ENCODE results near the gene GMDS. TPM values are rescaled to one million over a fixed set of nuclear protein-coding genes. Genes with fewer than 3 reads are reported as not detected.

The GMDS gene
- total and polyA plus RNA-seq, 2 of the 8 experiments (the other 6 are each of a cell fraction or from before 2014, with no cell fraction given), result 16.8 to 50.0 TPM

- no peaks in the 10 kb centered on the region for H4K20me1 ChIP-seq (replicated peaks in 1 of 2; ENCODE audit: control insufficient read depth in 1 of 2, insufficient read depth in 2 of 2, low read length in 2 of 2)
- H3K4me2 ChIP-seq (ENCODE audit: insufficient read depth in 1 of 2, low read depth in 2 of 2, low read length in 2 of 2), result no peak overlapping the region
- no peak for DNase-seq (ENCODE audit: low read depth in 1 of 2, low spot score in 2 of 2)
- no peak overlapping the region for H2BK15ac ChIP-seq (ENCODE audit: low read length)
- no peak overlapping the region for H3K4ac ChIP-seq (replicated peaks; ENCODE audit: insufficient read length, low read depth, low read length)
- WGBS, 2 experiments (ENCODE audit: extremely low coverage in 1 of 2, insufficient coverage in 1 of 2, insufficient read length in 1 of 2, insufficient replicate concordance in 2 of 2, low coverage in 1 of 2, low lambda C conversion rate in 2 of 2, missing lambda C conversion rate in 1 of 2), result 93% methylated on average over 2 of the region's 2 CpGs; no CpG with 5 or more reads in 1 of the 2 experiments
- H3K14ac ChIP-seq (ENCODE audit: insufficient read length), result no peak overlapping the region
- ChIA-PET POLR2A (ENCODE audit: partially characterized antibody) (no interaction called here), CTCF (ENCODE audit: partially characterized antibody) (no interaction called here)
- H2AFZ ChIP-seq (ENCODE audit: low read length), result no peak overlapping the region
- H3K79me1 ChIP-seq (ENCODE audit: low read depth, low read length), result no peaks in the 10 kb centered on the region
- no peak for FAIRE-seq
- no peaks in the 10 kb centered on the region for H3K79me2 ChIP-seq (ENCODE audit: control insufficient read depth in 1 of 2, insufficient read depth in 2 of 2, low read length in 2 of 2)
- H3K4me3 ChIP-seq (ENCODE audit: extremely low read depth in 1 of 4, insufficient read depth in 2 of 4, low read depth in 3 of 4, low read length in 4 of 4), result no peak overlapping the region
- no peak overlapping the region for H3K27ac ChIP-seq (ENCODE audit: low read depth, low read length)
- no peak overlapping the region for H4K8ac ChIP-seq (ENCODE audit: extremely low read depth, insufficient read depth, low read length)
- TF ChIP-seq ZNF274 (IDR thresholded peaks at IDR 0.05; ENCODE audit: borderline replicate concordance, extremely low read depth, low read length) (no peak), SP2 (IDR thresholded peaks at IDR 0.05; ENCODE audit: low read length) (no peak), EP300 (IDR thresholded peaks at IDR 0.05; ENCODE audit: borderline replicate concordance in 1 of 2, low read depth in 2 of 2, low read length in 2 of 2) (no peak), PHF8 (conservative IDR thresholded peaks at IDR 0.05; ENCODE audit: low read depth, low read length) (no peak), CHD2 (IDR thresholded peaks at IDR 0.05; ENCODE audit: low read length) (no peak), NRF1 (IDR thresholded peaks at IDR 0.05; ENCODE audit: low read depth, low read length) (no peak), JUND (IDR thresholded peaks at IDR 0.05; ENCODE audit: low read length) (no peak), MAX (IDR thresholded peaks at IDR 0.05) (no peak), RBBP5 (IDR thresholded peaks at IDR 0.05; ENCODE audit: borderline replicate concordance, low read depth, low read length) (no peak), KDM5A (IDR thresholded peaks at IDR 0.05; ENCODE audit: low read length) (no peak), CTBP2 (IDR thresholded peaks at IDR 0.05; ENCODE audit: borderline replicate concordance, insufficient read depth, insufficient read length, low read length) (no peak), SIX5 (IDR thresholded peaks at IDR 0.05; ENCODE audit: low read depth, low read length) (no peak), KDM4A (IDR thresholded peaks at IDR 0.05; ENCODE audit: low read depth, low read length, severe bottlenecking) (no peak), BRCA1 (IDR thresholded peaks at IDR 0.05; ENCODE audit: low read depth, low read length) (no peak), BACH1 (IDR thresholded peaks at IDR 0.05; ENCODE audit: low read length) (no peak)
- H2BK20ac ChIP-seq (ENCODE audit: low read length), result no peak overlapping the region
- H3K23ac ChIP-seq (ENCODE audit: insufficient read length), result no peak overlapping the region
- no peak overlapping the region for H3K9ac ChIP-seq (replicated peaks in 1 of 4; ENCODE audit: extremely low read depth in 1 of 4, low read depth in 3 of 4, low read length in 3 of 4)
- no peak overlapping the region for H4K5ac ChIP-seq (ENCODE audit: insufficient read length, low read depth, low read length)
- H2BK120ac ChIP-seq (replicated peaks; ENCODE audit: low read depth, low read length), result no peak overlapping the region
- no peak overlapping the region for H3K18ac ChIP-seq (ENCODE audit: extremely low read depth, low read length)
- no peaks in the 10 kb centered on the region for H3K36me3 ChIP-seq (ENCODE audit: control insufficient read depth in 2 of 4, insufficient read depth in 4 of 4, low read length in 3 of 4)
- no peak overlapping the region for H4K91ac ChIP-seq (replicated peaks; ENCODE audit: insufficient read length, low read length)
- H3K23me2 ChIP-seq (ENCODE audit: low read depth, low read length), result no peaks in the 10 kb centered on the region
- no peaks in the 10 kb centered on the region for H3K9me3 ChIP-seq (ENCODE audit: insufficient read depth in 2 of 2, low read depth in 1 of 2, low read length in 1 of 2)
- no peaks in the 10 kb centered on the region for H3K27me3 ChIP-seq (replicated peaks in 1 of 4; ENCODE audit: control insufficient read depth in 3 of 4, extremely low read depth in 1 of 4, insufficient read depth in 3 of 4, low read length in 3 of 4)
- no peak overlapping the region for H2BK5ac ChIP-seq (ENCODE audit: low read depth, low read length)
- H3K4me1 ChIP-seq (replicated peaks in 1 of 4; ENCODE audit: control insufficient read depth in 3 of 4, insufficient read depth in 4 of 4, low read length in 3 of 4), result no peaks in the 10 kb centered on the region
- no peak overlapping the region for H2AK5ac ChIP-seq (ENCODE audit: low read depth, low read length)
- no peak overlapping the region for H2BK12ac ChIP-seq (ENCODE audit: low read depth, low read length)
- no peak overlapping the region for H3K56ac ChIP-seq (replicated peaks; ENCODE audit: insufficient read length, low read depth, low read length)
These were observed 128.9 kb downstream of the GMDS start for GRCh38 chr6:2116496-2116895.
